22Rv1 (cell line): Measurements from ENCODE around the gene GNG7.

Experiments used
- H3K27ac ChIP-seq: fragments of 450-650 bp; 2 replicates; pipeline ENCODE4 v1.5.1; 2017
- ZFX ChIP-seq: fragments of 450-650 bp; IDR thresholded peaks from 2 replicates; pipeline ENCODE4 v1.6.1; 2017; ENCODE audit warnings: antibody characterized with exemption, borderline replicate concordance
- TF ChIP-seq, protein P1 (sequence below): fragments of 450-650 bp; IDR thresholded peaks from 2 replicates; pipeline ENCODE4 v1.5.1; 2017; ENCODE audit warnings: mild to moderate bottlenecking

Gene GNG7

DNA sequence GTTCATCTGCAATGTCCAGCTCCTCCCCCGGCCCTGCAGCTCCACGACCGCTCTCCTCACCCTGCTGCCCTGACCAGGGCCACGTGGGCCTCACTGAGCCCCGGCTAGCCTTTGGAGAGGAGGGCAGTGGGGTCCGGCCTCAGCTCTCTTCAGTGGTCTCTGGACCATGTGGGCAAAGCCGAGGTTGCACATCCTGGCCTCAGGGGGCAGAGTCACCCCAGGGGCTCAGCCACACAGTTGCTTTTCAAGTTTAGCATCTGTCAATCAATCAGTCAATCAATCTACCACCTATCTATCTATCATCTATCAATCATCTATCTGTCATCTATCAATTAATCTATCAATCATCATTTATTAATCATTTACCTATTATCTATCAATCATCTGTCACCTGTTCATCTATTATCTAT, 21.7 kb upstream of the GNG7 start:
- no peak overlapping the region for H3K27ac ChIP-seq
- TF ChIP-seq, protein P1, sequence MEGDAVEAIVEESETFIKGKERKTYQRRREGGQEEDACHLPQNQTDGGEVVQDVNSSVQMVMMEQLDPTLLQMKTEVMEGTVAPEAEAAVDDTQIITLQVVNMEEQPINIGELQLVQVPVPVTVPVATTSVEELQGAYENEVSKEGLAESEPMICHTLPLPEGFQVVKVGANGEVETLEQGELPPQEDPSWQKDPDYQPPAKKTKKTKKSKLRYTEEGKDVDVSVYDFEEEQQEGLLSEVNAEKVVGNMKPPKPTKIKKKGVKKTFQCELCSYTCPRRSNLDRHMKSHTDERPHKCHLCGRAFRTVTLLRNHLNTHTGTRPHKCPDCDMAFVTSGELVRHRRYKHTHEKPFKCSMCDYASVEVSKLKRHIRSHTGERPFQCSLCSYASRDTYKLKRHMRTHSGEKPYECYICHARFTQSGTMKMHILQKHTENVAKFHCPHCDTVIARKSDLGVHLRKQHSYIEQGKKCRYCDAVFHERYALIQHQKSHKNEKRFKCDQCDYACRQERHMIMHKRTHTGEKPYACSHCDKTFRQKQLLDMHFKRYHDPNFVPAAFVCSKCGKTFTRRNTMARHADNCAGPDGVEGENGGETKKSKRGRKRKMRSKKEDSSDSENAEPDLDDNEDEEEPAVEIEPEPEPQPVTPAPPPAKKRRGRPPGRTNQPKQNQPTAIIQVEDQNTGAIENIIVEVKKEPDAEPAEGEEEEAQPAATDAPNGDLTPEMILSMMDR: peak; percentile 19
- no peak for TF ChIP-seq ZFX

- H3K27ac ChIP-seq: peak overlapping the region; percentile 45
- no peak for TF ChIP-seq ZFX
- TF ChIP-seq, protein P1: no peak
These were observed 21.3 kb upstream of the GNG7 start for GRCh38 chr19:2723747-2724146.

DNA sequence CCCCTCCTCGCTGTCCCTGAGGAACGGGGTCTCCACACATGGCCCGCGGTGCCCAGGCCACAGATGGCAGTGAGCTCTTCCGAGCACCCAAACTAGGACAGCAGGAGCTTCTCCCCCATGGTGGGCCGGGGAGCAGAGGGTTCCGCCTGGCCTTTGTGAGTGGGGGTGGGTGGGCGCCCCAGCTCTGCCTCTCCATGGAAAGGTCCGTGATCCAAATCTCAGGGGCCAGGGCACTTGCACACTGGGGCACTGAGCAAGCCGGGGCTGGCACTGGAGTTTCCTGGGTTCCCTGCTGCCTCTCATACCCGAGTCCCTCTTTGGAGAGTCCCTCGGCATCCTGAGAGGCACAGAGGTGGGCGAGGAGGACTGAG, 20.8 kb upstream of the GNG7 start:
- peak overlapping the region; percentile 45 for H3K27ac ChIP-seq
- no peak for TF ChIP-seq ZFX

GRCh38 chr19:2722541-2723344, 20.2 kb upstream of the GNG7 start:
- TF ChIP-seq ZFX: no peak
- TF ChIP-seq, protein P1: no peak
- H3K27ac ChIP-seq: peak overlapping the region; percentile 45

DNA sequence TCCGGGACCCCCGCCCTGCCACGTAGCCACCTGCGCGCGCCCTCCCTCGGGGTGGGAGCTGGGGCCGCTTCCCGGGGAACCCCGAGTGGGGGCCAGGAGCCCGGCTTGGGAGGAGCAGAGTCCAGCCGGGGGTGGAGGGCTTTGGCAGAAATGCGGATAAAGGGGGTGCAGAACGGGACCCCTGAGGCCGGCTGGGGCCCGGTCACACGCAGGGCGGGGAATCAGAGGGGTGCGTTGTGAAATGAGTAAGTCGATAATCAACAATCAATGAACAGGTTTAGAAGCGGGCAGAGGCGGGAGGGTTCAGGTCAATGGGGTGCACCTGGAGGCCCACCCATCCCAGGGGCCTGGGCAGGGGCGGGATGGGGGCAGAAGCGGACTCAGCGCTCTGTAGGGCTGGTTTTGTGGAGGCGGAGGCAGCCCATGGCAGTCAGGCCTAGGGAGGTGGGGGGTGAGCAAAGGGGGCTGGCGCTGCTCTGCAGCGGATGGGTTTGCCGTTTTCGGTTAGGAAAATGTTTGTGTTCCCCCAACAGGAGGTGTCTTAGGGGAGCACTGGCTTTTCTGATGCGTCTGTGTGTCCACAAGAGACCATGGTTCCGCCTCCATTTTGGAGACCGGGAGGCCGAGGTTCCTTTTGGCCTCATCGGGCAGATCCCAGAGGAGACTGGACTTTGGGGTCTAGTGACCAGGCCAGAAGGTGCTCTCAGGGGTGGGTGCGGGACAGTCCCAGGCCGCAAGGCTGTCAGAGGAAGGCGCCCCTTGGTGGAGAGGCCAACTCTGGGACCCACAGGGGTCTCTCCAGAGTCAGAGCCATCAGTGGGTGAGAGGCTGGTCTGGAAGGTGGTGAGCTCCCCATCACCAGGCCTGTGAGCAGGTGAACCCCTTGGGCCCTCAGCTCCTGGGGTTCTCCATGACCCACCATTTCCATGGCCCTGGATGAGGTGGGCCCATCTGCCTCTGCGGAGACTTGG, 19.4 kb upstream of the GNG7 start:
- H3K27ac ChIP-seq: peak overlapping the region; percentile 34; the same call in 1 of the 2 replicates
- TF ChIP-seq, protein P1: no peak
- TF ChIP-seq ZFX: no peak

DNA sequence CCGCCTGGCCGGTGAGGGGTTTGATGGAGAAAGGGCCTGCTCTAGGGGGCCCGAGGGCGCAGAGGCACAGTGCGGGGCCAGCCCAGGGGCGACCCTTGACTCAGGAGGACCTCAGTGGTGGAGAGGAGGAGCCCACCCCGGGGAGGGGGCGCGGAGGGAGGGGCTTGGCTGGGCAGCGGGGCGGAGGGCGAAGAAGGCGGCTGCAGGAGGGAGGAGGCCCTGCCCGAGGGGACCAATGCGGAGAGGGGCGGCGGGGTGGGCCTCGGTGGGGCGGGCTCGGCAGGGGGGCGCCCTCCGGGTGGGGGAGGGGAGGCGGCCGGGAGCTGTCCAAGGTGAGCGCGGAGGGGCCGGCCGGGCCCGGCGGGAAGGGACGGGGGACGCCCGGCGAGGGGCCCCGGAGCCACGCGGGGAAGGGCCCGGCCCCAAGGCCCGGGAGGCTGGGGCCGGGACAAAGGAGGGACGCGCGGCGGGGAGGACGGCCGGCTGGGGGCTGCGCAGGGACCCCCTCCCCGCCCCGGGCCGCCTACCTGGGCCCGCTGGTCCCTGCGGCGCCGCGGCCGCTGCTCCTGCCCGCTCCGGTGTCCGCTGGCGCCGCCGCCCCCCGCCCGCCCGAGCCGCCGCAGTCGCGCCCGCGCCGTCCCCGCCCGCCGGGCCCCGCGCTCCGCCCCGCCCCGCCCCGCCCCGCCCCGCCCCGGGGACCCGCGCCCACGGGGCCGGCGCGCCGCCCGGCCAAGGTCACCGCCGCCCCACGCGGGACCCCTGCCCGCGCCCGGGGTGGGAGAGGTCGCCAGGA, 18.5 kb upstream of the GNG7 start, which contains the start of gene DIRAS1:
Gene DIRAS1 (minus strand): TSS at position 596 of the 793 bp plus-strand sequence. CDS start 3,566 bp downstream, outside the sequence.
- TF ChIP-seq, protein P1: no peak
- no peak for TF ChIP-seq ZFX
- peak within 1 kb of the TSS; percentile 65 for H3K27ac ChIP-seq
